ENCODE results near the gene TMEM212. TPM values are rescaled to one million over a fixed set of nuclear protein-coding genes. Genes with fewer than 3 reads are reported as not detected.
A peak's percentile ranks its signal among the peaks of the same experiment; 100 is the strongest.

The TMEM212 gene
- total and polyA plus RNA-seq, 9 of the 15 experiments (the other 6 are each of a cell fraction or from before 2014, with no cell fraction given), result not detected

GRCh38 chr3:171810629-171811294 is 32.4 kb upstream of the TMEM212 start:
- CTCF ChIA-PET (ENCODE audit: low intra/inter-chr PET ratio), result no interaction called here
- H3K9ac ChIP-seq (ENCODE audit: insufficient read depth in 1 of 2, low read depth in 2 of 2, low read length in 2 of 2), result peak overlapping the region; percentile 74 to 91
- POLR2A ChIA-PET, result interaction anchor here (0.8 to 1.2 kb wide), 6 partner anchors 9 to 352 kb away, joined by 3 to 5 read pairs (median 4); no protein-coding TSS in a partner anchor
- TF ChIP-seq, protein P1, sequence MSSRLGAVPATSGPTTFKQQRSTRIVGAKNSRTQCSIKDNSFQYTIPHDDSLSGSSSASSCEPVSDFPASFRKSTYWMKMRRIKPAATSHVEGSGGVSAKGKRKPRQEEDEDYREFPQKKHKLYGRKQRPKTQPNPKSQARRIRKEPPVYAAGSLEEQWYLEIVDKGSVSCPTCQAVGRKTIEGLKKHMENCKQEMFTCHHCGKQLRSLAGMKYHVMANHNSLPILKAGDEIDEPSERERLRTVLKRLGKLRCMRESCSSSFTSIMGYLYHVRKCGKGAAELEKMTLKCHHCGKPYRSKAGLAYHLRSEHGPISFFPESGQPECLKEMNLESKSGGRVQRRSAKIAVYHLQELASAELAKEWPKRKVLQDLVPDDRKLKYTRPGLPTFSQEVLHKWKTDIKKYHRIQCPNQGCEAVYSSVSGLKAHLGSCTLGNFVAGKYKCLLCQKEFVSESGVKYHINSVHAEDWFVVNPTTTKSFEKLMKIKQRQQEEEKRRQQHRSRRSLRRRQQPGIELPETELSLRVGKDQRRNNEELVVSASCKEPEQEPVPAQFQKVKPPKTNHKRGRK (tag; IDR thresholded peaks at IDR 0.05), result peak; percentile 46
- TF ChIP-seq XRCC3 (IDR thresholded peaks at IDR 0.05) (no peak), SMAD4 (CRISPR knock-in tag; conservative IDR thresholded peaks at IDR 0.05) (peak; percentile 82), PHF8 (IDR thresholded peaks at IDR 0.05; ENCODE audit: borderline replicate concordance, low read length) (peak; percentile 52; the same call in 1 of the 2 replicates), ATF6 (CRISPR knock-in tag; IDR thresholded peaks at IDR 0.05) (0 out of 2 replicates have a peak, but pooled peaks have one; percentile 35), NFYB (IDR thresholded peaks at IDR 0.05; ENCODE audit: extremely low read depth, insufficient read length) (no peak), SUPT5H (IDR thresholded peaks at IDR 0.05) (0 out of 2 replicates have a peak, but pooled peaks have one; percentile 36), POLR2H (tag; IDR thresholded peaks at IDR 0.05; ENCODE audit: low read depth) (peak; percentile 37), E2F8 (IDR thresholded peaks at IDR 0.05; ENCODE audit: low read depth, partially characterized antibody) (peak; percentile 16)
- TF ChIP-seq, protein P2, sequence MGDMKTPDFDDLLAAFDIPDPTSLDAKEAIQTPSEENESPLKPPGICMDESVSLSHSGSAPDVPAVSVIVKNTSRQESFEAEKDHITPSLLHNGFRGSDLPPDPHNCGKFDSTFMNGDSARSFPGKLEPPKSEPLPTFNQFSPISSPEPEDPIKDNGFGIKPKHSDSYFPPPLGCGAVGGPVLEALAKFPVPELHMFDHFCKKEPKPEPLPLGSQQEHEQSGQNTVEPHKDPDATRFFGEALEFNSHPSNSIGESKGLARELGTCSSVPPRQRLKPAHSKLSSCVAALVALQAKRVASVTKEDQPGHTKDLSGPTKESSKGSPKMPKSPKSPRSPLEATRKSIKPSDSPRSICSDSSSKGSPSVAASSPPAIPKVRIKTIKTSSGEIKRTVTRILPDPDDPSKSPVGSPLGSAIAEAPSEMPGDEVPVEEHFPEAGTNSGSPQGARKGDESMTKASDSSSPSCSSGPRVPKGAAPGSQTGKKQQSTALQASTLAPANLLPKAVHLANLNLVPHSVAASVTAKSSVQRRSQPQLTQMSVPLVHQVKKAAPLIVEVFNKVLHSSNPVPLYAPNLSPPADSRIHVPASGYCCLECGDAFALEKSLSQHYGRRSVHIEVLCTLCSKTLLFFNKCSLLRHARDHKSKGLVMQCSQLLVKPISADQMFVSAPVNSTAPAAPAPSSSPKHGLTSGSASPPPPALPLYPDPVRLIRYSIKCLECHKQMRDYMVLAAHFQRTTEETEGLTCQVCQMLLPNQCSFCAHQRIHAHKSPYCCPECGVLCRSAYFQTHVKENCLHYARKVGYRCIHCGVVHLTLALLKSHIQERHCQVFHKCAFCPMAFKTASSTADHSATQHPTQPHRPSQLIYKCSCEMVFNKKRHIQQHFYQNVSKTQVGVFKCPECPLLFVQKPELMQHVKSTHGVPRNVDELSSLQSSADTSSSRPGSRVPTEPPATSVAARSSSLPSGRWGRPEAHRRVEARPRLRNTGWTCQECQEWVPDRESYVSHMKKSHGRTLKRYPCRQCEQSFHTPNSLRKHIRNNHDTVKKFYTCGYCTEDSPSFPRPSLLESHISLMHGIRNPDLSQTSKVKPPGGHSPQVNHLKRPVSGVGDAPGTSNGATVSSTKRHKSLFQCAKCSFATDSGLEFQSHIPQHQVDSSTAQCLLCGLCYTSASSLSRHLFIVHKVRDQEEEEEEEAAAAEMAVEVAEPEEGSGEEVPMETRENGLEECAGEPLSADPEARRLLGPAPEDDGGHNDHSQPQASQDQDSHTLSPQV (IDR thresholded peaks at IDR 0.05), result no peak

More at GRCh38 chr3:171810629-171811294, 32.4 kb upstream of the TMEM212 start:
- peak overlapping the region; percentile 92 for H3K4me2 ChIP-seq (ENCODE audit: insufficient read depth, low read length)
- intact Hi-C loops (cut with micrococcal nuclease) (loop anchor here (5.0 kb wide), 2 partner anchors 152 to 348 kb away; partner anchors contain the start of gene TNIK), in situ Hi-C loops (cut with MboI) (no loop called here)
- peaks cover 48% of the 10 kb centered on the region for H3K79me2 ChIP-seq (ENCODE audit: control insufficient read depth, insufficient read depth, low read length)
- H3K9me1 ChIP-seq (ENCODE audit: control insufficient read depth, insufficient read depth, low read length), result no peaks in the 10 kb centered on the region
- no peak for FAIRE-seq
- no peaks in the 10 kb centered on the region for H3K36me3 ChIP-seq (ENCODE audit: control insufficient read depth, insufficient read depth, low read length)
- H3K27me3 ChIP-seq (ENCODE audit: control insufficient read depth in 2 of 2, insufficient read depth in 2 of 2, low read length in 2 of 2), result no peaks in the 10 kb centered on the region
- 2% methylated on average over 22 of the region's 22 CpGs for WGBS (ENCODE audit: insufficient coverage, low coverage, missing lambda C conversion rate)
- no peaks in the 10 kb centered on the region for H3K9me3 ChIP-seq (replicated peaks; ENCODE audit: control insufficient read depth, insufficient read depth, low read depth, low read length)
- peaks cover 25 to 46% of the 10 kb centered on the region in 2 experiments for H3K4me1 ChIP-seq (replicated peaks in 1 of 2; ENCODE audit: control insufficient read depth in 2 of 2, insufficient read depth in 2 of 2, low read length in 2 of 2)
- H4K20me1 ChIP-seq (replicated peaks; ENCODE audit: control insufficient read depth, insufficient read depth, low read length), result no peaks in the 10 kb centered on the region
- no peak for DNase-seq (ENCODE audit: extremely low read depth in 1 of 4, low spot score in 3 of 4)
- H3K4me3 ChIP-seq, result peak overlapping the region; percentile 81
- ATAC-seq, result no peak
- BruUV-seq (replicated peaks), result TSS peak; percentile 89
- peak overlapping the region; percentile 84 for H3K27ac ChIP-seq (ENCODE audit: extremely low read depth, low read depth, low read length)
- H2AFZ ChIP-seq (ENCODE audit: low read depth, low read length), result peak overlapping the region; percentile 93
